Measurements from ENCODE around the gene DCAF16.

DCAF16 gene

DNA sequence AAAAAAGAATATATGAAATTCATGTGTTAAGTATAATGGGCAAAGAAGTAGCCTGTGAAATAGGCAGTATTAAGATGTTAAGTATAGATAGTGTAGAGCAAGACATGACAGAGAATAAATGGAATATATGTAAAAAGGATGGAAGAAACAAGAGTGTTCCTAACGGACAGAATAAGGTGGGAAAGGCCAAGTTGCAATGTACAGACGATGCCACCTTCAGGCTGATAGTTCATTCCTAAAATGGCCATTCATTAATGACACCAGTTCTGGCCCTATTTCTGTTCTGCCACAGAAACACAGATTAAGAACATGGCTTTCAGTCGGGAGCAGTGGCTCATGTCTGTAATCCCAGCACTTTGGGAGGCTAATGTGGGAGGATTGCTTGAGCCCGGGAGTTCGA, 24.7 kb downstream of the DCAF16 start:
- no peak overlapping the region for H3K4me3 ChIP-seq (ENCODE audit: low read length)
- TF ChIP-seq, protein P1, sequence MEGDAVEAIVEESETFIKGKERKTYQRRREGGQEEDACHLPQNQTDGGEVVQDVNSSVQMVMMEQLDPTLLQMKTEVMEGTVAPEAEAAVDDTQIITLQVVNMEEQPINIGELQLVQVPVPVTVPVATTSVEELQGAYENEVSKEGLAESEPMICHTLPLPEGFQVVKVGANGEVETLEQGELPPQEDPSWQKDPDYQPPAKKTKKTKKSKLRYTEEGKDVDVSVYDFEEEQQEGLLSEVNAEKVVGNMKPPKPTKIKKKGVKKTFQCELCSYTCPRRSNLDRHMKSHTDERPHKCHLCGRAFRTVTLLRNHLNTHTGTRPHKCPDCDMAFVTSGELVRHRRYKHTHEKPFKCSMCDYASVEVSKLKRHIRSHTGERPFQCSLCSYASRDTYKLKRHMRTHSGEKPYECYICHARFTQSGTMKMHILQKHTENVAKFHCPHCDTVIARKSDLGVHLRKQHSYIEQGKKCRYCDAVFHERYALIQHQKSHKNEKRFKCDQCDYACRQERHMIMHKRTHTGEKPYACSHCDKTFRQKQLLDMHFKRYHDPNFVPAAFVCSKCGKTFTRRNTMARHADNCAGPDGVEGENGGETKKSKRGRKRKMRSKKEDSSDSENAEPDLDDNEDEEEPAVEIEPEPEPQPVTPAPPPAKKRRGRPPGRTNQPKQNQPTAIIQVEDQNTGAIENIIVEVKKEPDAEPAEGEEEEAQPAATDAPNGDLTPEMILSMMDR (conservative IDR thresholded peaks at IDR 0.05; ENCODE audit: low read depth, low read length) = peak; percentile 1
- no peak for DNase-seq (ENCODE audit: low read depth)

DNA sequence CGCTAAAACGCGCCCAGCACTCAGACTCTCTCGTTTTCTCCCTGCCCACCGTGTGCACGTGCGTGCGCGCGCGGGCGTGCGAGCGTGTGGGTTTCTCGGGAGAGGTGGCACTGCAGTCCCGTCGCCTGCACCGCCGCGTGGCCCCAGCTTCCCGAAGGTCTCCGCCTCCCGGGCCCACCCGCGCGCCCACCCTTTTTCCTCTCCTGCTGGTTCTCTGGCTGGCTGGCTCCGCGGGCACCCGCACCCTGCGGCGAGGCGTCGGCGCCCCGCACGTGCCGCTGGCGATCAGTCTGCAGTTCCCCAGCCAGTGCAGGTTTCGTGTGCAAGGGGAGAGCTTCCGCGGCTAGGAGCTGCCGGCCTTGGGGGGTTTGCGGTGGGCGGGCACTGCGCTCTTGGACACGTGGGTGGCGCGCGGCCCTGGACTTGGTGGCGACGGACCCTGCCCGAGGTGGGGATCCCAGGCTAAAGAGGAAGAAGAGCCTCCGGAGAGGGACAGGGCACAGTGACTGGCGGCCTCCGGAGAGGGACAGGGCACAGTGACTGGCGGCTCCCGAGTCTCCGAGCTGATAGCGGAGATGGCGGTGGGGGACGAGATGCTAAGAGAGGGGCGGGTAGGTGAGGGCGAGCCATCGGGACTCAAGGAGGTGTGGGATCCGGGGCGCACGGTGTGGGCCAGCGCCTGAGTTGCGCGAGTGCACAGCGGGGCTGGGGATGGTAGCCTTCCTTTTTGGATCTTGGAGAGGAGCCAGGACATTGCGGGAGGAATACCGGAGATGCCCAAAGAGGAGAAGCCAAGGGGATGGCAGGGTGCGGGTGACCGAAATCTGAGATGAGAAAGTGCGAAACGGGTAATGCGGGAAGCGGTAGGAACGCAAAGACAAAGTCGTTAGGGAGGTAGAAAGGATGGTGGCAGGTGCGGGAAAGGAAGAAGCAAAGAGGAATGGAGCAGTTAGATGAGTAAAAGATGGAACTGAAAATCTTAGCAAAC, 29.0 kb downstream of the DCAF16 start, which contains the start of gene FAM184B:
TSS of gene FAM184B (minus strand) at position 322 of the 988 bp plus-strand sequence. CDS start 322 bp downstream, outside the sequence.
- no peak for DNase-seq (ENCODE audit: low read depth)
- peak within 1 kb of the TSS; percentile 57 for H3K4me3 ChIP-seq (ENCODE audit: low read length)
- TF ChIP-seq, protein P1 (conservative IDR thresholded peaks at IDR 0.05; ENCODE audit: low read depth, low read length) = no peak

DNA sequence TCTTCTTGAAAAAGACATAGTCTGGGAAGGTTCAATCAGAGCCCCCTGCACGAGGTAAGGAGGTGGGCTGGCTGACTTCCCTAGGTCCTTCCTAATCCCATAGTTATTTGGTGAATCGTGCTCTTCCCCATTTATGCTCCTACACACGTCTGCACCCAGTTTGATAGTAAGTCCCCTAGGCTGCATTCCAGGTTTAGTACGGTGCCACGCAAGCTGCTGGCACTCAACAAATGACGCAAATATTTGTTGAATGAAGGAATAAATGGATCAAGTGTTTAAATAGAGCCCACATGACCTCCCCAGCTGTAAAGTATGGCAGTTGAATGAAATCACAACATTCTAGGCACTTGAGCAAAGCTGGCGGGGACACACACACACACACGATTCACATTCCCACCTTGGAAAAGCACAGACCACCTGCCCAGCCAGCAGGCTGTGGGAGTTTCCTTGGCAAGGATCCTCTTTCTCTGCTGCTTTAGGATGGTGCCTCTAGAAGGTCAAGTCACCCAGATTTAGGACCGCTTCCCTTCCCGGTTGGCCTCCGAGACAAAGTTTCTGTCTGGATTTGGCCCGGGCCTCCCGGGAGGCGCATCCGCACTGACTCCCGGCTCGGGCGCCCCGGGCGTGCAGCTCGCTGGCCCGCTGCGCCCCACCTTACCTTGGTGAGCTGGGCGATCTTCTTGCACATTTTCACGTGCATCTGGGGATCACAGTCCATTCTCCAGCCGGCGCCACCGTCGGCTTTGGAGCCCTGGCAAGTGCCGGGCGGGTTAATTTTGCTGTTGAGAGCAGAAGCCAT, 29.9 kb downstream of the DCAF16 start:
- peak overlapping the region; percentile 57 for H3K4me3 ChIP-seq (ENCODE audit: low read length)
- peak; percentile 60 for DNase-seq (ENCODE audit: low read depth)
- TF ChIP-seq, protein P1 (conservative IDR thresholded peaks at IDR 0.05; ENCODE audit: low read depth, low read length) = no peak

DNA sequence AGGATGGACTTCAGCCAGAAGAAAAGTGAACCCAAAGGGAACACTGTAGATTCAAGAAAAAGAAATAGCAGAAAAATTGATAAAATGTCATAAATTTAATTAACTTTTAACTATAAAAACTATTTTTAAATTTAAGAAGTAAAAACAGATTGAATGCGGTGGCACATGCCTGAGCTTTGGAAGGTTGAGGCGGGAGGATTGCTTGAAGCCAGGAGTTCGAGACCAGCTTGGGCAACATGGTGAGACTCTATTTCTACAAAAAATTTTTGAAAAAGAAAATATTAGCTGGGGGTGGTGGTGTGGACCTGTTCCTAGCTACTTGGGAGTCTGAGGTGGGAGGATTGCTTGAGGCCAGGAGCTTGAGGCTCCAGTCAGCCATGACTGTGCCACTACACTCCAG, 32.1 kb downstream of the DCAF16 start:
- H3K4me3 ChIP-seq (ENCODE audit: low read length) = no peak overlapping the region
- TF ChIP-seq, protein P1 (conservative IDR thresholded peaks at IDR 0.05; ENCODE audit: low read depth, low read length) = no peak
- no peak for DNase-seq (ENCODE audit: low read depth)

DNA sequence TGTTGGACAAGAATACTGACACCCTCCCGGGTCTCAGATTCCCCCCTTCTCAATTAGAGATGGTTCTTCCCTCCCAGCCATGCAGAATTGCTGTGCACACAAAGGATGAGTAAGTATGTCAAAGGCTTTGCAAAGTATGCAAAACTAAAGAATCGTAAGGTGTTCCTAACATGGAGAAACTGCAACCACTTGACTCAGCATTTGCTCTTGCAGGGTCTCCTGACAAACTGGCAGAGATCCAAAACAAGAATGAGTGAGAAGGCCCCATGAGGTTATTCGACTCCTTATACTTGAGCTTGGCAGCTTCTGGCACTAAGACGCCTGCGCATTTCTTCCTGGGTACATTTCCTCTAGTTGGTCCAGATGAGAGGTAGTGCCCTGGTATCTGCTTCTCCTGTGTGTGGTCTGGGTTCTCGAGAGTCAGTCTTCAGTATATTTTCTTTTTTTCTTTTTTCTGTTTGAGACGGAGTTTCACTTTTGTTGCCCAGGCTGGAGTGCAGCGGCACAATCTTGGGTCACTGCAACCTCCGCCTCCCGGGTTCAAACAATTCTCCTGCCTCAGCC, 37.3 kb downstream of the DCAF16 start:
- peak; percentile 38 for DNase-seq (ENCODE audit: low read depth)
- TF ChIP-seq, protein P1 (conservative IDR thresholded peaks at IDR 0.05; ENCODE audit: low read depth, low read length) = no peak
- H3K4me3 ChIP-seq (ENCODE audit: low read length) = no peak overlapping the region

DNA sequence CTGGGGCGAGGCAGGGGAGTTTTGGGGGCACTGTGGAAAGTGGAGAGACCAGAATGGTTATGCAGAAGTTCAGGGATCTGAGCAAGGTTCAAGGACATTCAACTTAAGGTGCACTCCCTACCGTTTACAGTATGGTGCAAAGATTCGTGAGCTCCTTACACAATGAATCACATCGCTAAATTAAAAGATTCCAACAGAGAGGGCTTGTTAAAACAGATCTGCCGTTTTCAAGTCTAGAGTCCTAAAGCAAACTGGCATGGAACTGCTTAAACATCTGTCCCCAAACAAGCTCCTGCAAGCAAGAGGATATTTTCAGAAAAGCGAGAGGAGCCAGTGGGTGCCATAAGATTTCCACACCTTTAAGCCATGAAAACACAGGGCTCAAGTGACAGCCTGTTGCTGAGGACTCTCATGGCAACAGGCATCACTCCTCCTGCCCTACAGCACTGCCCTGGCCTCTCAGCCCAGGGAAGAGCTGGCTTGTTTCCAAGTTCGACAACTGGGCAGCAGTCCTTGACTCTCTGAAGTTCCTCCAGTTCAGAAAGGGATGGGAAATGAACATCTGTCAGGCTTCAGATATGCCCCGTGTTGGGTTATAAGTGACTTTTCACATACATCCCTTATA, 39.2 kb downstream of the DCAF16 start:
- no peak for DNase-seq (ENCODE audit: low read depth)
- H3K4me3 ChIP-seq (ENCODE audit: low read length) = no peak overlapping the region
- TF ChIP-seq, protein P1 (conservative IDR thresholded peaks at IDR 0.05; ENCODE audit: low read depth, low read length) = no peak
